Stomach (tissue), 4 donors: ENCODE measurements around the gene TBK1.

Experiments used
- EP300 ChIP-seq: sonication (generic); formaldehyde crosslinking; IDR thresholded peaks from one replicate; pipeline ENCODE4 v1.6.1; 2017; ENCODE audit warnings: antibody characterized with exemption
- POLR2A ChIP-seq, 4 donors: fragments of 450-650 bp; IDR thresholded peaks; one replicate each; pipeline ENCODE4 v1.6.1; 2016; ENCODE audit warnings: antibody characterized with exemption in 4 of 4, control low read depth in 2 of 4, mild to moderate bottlenecking in 1 of 4, moderate library complexity in 1 of 4
- POLR2AphosphoS5 ChIP-seq, 3 donors: sonication (generic); formaldehyde crosslinking; IDR thresholded peaks; one replicate each; pipeline ENCODE4 v1.6.1; 2016; ENCODE audit warnings: antibody characterized with exemption in 3 of 3
- TF ChIP-seq, protein P1 (sequence below), 7 experiments: fragments of 450-650 bp in 4 of 7; fragments of 200-600 bp in 3 of 7; sonication (generic) in 3 of 7; IDR thresholded peaks; one replicate each; pipeline ENCODE4 v1.5.1; 2016 to 2019; ENCODE audit warnings: antibody characterized with exemption in 7 of 7, control low read depth in 2 of 7, mild to moderate bottlenecking in 1 of 7

- TF ChIP-seq, protein P1, sequence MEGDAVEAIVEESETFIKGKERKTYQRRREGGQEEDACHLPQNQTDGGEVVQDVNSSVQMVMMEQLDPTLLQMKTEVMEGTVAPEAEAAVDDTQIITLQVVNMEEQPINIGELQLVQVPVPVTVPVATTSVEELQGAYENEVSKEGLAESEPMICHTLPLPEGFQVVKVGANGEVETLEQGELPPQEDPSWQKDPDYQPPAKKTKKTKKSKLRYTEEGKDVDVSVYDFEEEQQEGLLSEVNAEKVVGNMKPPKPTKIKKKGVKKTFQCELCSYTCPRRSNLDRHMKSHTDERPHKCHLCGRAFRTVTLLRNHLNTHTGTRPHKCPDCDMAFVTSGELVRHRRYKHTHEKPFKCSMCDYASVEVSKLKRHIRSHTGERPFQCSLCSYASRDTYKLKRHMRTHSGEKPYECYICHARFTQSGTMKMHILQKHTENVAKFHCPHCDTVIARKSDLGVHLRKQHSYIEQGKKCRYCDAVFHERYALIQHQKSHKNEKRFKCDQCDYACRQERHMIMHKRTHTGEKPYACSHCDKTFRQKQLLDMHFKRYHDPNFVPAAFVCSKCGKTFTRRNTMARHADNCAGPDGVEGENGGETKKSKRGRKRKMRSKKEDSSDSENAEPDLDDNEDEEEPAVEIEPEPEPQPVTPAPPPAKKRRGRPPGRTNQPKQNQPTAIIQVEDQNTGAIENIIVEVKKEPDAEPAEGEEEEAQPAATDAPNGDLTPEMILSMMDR (IDR thresholded peaks at IDR 0.05), result no peak
- no peak for TF ChIP-seq POLR2A (IDR thresholded peaks at IDR 0.05)
- TF ChIP-seq EP300, result no peak
- TF ChIP-seq POLR2AphosphoS5 (IDR thresholded peaks at IDR 0.05), result no peak
These were observed 11.8 kb upstream of the TBK1 start for GRCh38 chr12:64440100-64440499.
